ENCODE results near the gene HSPA1A. TPM values are rescaled to one million over a fixed set of nuclear protein-coding genes. Genes with fewer than 3 reads are reported as not detected.
A peak's percentile ranks its signal among the peaks of the same experiment; 100 is the strongest.

Gene HSPA1A
- total RNA-seq (2014; rRNA removed; shearing (Covaris generic)), result 37.6 and 43.8 TPM in 2 replicates

DNA sequence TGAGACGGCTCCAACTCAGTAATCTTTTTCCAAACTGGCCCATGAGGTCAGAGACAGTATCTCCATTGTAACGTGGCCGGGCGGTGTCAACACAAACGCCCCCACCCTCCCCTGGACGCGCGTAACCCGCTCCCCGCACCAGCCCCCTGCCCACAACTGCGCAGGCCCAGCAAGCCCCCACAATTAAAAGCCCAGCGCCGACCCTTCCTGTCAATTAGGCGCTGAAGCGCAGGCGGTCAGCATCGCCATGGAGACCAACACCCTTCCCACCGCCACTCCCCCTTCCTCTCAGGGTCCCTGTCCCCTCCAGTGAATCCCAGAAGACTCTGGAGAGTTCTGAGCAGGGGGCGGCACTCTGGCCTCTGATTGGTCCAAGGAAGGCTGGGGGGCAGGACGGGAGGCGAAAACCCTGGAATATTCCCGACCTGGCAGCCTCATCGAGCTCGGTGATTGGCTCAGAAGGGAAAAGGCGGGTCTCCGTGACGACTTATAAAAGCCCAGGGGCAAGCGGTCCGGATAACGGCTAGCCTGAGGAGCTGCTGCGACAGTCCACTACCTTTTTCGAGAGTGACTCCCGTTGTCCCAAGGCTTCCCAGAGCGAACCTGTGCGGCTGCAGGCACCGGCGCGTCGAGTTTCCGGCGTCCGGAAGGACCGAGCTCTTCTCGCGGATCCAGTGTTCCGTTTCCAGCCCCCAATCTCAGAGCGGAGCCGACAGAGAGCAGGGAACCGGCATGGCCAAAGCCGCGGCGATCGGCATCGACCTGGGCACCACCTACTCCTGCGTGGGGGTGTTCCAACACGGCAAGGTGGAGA lies at the start of gene HSPA1A, which contains the start of gene HSPA1L:
Gene HSPA1A (plus strand): TSS at position 519 of the 814 bp plus-strand sequence. CDS start 214 bp downstream, at position 733.
Gene HSPA1L (minus strand): TSS at position 259 of the 814 bp plus-strand sequence. CDS start 3,311 bp downstream, outside the sequence.

DNA sequence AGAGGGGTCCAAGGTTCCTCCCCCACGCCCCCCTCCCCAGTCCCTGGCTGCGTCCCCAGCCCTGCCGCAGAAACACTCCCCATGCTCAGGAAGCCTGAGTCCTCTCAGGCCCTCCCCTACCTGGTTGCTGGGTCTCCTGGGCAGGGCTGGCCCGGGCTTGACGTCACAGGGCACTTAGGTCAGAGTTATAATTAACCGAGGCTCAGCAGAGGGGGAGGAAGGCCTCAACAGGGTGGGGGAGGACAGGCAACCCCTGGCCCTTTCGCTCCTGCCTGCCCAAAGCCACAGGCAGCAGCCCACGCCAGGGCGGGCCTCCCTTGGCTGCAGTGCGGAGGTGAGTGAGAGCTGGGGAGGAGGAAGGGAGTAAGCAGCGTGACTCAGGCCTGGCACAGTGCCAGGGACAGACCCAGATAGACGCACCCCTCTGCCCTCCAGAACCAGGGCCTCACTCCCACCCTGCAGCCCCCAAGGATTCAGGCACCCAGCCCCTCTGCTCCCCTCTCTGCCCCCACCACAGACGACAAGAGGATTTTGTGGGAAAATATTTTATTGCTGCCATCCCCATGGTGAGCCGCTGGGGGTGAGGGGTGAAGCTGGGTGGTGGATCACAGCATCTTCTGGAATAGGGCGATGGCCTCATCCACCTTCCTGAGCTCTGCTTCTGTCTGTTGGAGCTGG lies 38.2 kb upstream of the HSPA1A start, which contains the start of gene VWA7:
Gene VWA7 (minus strand): TSS at position 340 of the 678 bp plus-strand sequence. CDS start 549 bp downstream, outside the sequence.

DNA sequence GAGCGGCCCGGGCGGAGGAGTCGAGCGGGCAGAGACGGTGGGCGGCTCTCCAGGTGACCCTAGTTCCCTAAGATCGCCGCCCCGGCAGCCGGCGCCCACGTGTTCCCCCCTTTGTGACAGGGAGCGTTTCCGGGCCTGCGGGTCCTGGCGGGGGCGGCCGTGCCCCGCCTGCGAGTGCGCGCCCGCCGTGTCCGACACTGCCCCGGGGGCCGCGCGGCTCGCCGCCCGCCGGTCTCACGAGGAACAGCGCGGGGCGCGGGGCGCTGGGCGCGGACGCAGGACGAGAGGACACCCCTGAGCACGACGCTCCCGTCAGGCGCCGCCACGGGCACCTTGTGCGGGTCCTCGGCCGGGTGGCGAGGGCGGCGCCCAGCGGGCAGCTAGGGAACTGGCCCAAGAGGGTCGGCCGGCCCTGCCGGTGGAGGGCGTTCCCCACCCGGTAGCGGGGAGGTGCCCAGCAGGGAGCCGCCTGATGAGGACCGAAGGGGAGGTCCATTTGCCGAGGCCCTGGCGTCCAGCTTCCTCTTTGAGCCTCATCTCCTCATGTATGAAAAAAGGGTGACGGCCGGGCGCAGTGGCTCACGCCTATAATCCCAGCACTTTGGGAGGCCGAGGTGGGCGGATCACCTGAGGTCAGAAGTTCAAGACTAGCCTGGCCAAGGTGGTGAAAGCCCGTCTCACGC lies 19.6 kb upstream of the HSPA1A start, which contains the start of gene VARS1:
Gene VARS1 (minus strand): TSS at position 137 of the 683 bp plus-strand sequence. CDS start 535 bp downstream, outside the sequence.

DNA sequence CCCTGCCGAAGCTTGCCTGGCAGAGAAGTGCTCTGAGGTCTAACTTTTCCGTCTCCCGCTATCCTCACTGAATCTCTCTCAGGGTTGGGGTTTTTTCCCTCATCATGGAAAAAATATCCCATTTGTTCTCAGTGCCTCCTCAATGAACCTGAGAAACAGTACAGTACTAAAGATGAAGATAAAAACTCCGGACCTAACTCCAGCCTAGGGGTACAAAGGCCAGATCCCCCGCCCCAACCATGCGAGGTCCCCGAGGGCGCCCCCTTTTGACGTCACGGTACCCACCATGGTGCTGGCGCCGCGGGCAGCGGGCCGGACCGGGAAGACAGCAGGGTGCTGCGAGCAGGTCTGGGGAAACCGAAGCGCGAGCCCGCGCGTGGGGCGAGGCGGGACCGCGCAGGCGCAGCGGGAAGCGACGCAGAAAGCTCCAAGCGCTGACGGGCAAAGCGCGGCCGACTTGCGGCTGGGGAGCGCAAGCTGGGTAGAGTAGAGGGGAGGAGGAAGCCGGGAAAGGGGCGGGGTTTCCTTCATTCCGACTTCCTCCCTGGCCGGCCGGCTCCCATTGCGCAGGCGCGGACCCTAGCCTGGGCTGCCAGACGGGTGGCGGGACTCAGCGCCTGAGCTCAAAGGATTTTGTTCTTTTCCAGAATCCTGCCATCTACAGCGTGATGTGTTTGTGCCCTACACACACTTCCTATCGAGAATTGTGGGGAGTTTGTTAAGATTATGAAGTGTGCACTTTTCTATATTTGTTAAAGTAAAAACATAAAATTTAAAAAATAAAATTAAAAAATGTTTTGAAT lies 8.7 kb upstream of the HSPA1A start, which contains the start of gene LSM2:
Gene LSM2 (minus strand): TSS at position 497 of the 803 bp plus-strand sequence. CDS start 209 bp downstream, at position 288.

DNA sequence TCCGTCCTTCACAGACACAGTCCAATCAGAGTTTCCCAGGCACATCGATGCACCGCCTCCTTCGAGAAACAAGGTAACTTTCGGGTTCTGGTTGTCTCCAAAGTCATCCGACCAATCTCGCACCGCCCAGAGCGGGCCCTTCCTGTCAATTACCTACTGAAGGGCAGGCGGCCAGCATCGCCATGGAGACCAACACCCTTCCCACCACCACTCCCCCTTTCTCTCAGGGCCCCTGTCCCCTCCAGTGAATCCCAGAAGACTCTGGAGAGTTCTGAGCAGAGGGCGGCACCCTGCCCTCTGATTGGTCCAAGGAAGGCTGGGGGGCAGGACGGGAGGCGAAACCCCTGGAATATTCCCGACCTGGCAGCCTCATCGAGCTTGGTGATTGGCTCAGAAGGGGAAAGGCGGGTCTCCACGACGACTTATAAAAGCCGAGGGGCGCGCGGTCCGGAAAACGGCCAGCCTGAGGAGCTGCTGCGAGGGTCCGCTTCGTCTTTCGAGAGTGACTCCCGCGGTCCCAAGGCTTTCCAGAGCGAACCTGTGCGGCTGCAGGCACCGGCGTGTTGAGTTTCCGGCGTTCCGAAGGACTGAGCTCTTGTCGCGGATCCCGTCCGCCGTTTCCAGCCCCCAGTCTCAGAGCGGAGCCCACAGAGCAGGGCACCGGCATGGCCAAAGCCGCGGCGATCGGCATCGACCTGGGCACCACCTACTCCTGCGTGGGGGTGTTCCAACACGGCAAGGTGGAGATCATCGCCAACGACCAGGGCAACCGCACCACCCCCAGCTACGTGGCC lies 12.1 kb downstream of the HSPA1A start, which contains the start of gene HSPA1B:
Gene HSPA1B (plus strand): TSS at position 453 of the 794 bp plus-strand sequence. CDS start 213 bp downstream, at position 666.

DNA sequence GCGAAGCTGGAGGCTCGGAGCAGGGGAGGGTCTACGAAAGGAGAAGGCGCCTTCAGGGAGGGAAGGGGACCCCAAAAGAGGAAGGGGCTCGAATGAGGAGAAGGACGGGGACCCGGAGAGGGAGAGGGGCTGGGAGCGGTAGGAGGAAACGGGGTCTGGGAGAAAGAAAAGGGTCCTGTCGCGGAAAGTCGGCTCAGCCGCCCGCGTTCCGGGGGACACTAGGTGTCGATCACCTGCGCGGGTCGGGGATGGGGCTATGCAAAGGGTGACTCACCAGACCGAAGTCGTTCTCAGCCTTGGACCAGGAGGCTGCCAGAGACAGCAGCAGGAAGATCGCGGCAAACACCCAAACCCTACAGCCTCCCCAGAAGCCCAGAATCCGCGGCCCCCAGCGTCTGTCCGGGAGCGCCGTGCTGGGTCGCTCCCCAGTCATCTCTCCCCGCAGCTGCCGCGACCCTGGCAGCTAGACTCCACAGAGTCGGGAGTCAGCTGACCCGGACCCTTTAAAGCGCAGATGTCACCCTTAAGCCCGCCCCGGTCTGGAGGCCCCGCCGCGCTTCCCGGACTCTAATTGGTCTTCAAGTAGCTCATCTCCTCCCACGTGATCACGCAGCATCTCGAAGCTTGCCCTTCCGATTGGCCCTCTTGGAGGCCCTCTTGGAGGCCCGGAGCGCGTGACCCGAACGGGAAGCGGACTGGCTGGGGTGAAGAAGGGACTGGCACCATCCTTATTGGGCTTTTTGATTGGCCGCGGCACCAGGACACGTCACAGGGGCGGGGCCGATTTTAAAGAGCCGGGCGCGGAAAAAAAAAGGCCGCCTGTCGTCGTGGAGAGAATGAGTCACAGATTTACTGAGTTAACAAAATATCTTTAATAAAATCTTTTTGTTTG lies 47.2 kb downstream of the HSPA1A start, which contains the start of gene NEU1:
Gene NEU1 (minus strand): TSS at position 478 of the 892 bp plus-strand sequence. CDS start 45 bp downstream, at position 433.

Small RNA genes lying within 50 kb of the gene (small RNA-seq; reads per million reads assigned to genes)
- gene RF00019, result not detected
- 41.5 reads per million, percentile 94 among the genes with 10 or more reads in this experiment for gene SNORD48
- not detected for gene SNORD52

Other genes starting within 250 kb of the HSPA1A start
- gene LTA, start 243.3 kb upstream of the HSPA1A start, total RNA-seq (2014; rRNA removed; shearing (Covaris generic)), result not detected in 2 replicates
- 0.19 TPM in 1 of 2 replicates, not detected in the other for gene TNF, start 240.0 kb upstream of the HSPA1A start, total RNA-seq (2014; rRNA removed; shearing (Covaris generic))
- not detected in 2 replicates for gene LTB, start 233.1 kb upstream of the HSPA1A start, total RNA-seq (2014; rRNA removed; shearing (Covaris generic))
- gene LST1, start 229.3 kb upstream of the HSPA1A start, total RNA-seq (2014; rRNA removed; shearing (Covaris generic)), result not detected in 2 replicates
- gene NCR3, start 222.5 kb upstream of the HSPA1A start, total RNA-seq (2014; rRNA removed; shearing (Covaris generic)), result not detected in 2 replicates
- not detected in 2 replicates for gene AIF1, start 200.3 kb upstream of the HSPA1A start, total RNA-seq (2014; rRNA removed; shearing (Covaris generic))
- 90.3 and 94.7 TPM in 2 replicates for gene PRRC2A, start 194.8 kb upstream of the HSPA1A start, total RNA-seq (2014; rRNA removed; shearing (Covaris generic))
- 209 and 229 TPM in 2 replicates for gene BAG6, start 162.9 kb upstream of the HSPA1A start, total RNA-seq (2014; rRNA removed; shearing (Covaris generic))
- gene APOM, start 159.6 kb upstream of the HSPA1A start, total RNA-seq (2014; rRNA removed; shearing (Covaris generic)), result 0.19 and 2.5 TPM in 2 replicates
- gene C6orf47, start 154.8 kb upstream of the HSPA1A start, total RNA-seq (2014; rRNA removed; shearing (Covaris generic)), result 17.9 and 18.9 TPM in 2 replicates
- gene GPANK1, start 150.5 kb upstream of the HSPA1A start, total RNA-seq (2014; rRNA removed; shearing (Covaris generic)), result 31.7 and 40.6 TPM in 2 replicates
- gene CSNK2B, start 149.5 kb upstream of the HSPA1A start, total RNA-seq (2014; rRNA removed; shearing (Covaris generic)), result 129 and 169 TPM in 2 replicates
- gene LY6G5B, start 145.6 kb upstream of the HSPA1A start, total RNA-seq (2014; rRNA removed; shearing (Covaris generic)), result 1.7 and 3.4 TPM in 2 replicates
- 0.94 TPM in 1 of 2 replicates, not detected in the other for gene LY6G5C, start 134.5 kb upstream of the HSPA1A start, total RNA-seq (2014; rRNA removed; shearing (Covaris generic))
- gene ABHD16A, start 112.2 kb upstream of the HSPA1A start, total RNA-seq (2014; rRNA removed; shearing (Covaris generic)), result 25.7 and 26.1 TPM in 2 replicates
- not detected in 2 replicates for gene LY6G6F, start 108.7 kb upstream of the HSPA1A start, total RNA-seq (2014; rRNA removed; shearing (Covaris generic))
- gene LY6G6D, start 100.2 kb upstream of the HSPA1A start, total RNA-seq (2014; rRNA removed; shearing (Covaris generic)), result not detected in 2 replicates
- not detected in 2 replicates for gene LY6G6C, start 93.8 kb upstream of the HSPA1A start, total RNA-seq (2014; rRNA removed; shearing (Covaris generic))
- gene MPIG6B, start 92.2 kb upstream of the HSPA1A start, total RNA-seq (2014; rRNA removed; shearing (Covaris generic)), result not detected in 2 replicates
- 25.3 and 28.6 TPM in 2 replicates for gene DDAH2, start 86.2 kb upstream of the HSPA1A start, total RNA-seq (2014; rRNA removed; shearing (Covaris generic))
- gene CLIC1, start 79.0 kb upstream of the HSPA1A start, total RNA-seq (2014; rRNA removed; shearing (Covaris generic)), result 484 and 511 TPM in 2 replicates
- 14.9 and 36.7 TPM in 2 replicates for gene MSH5, start 75.5 kb upstream of the HSPA1A start, total RNA-seq (2014; rRNA removed; shearing (Covaris generic))
- 13.0 and 13.2 TPM in 2 replicates for gene SAPCD1, start 52.9 kb upstream of the HSPA1A start, total RNA-seq (2014; rRNA removed; shearing (Covaris generic))
- gene VWA7, start 38.2 kb upstream of the HSPA1A start, total RNA-seq (2014; rRNA removed; shearing (Covaris generic)), result 0.34 TPM in 2 replicates
- gene VARS1, start 19.8 kb upstream of the HSPA1A start, total RNA-seq (2014; rRNA removed; shearing (Covaris generic)), result 57.3 and 58.7 TPM in 2 replicates
- 39.2 and 40.2 TPM in 2 replicates for gene LSM2, start 8.6 kb upstream of the HSPA1A start, total RNA-seq (2014; rRNA removed; shearing (Covaris generic))
- 0.11 and 0.50 TPM in 2 replicates for gene HSPA1L, start 260 bp upstream of the HSPA1A start, total RNA-seq (2014; rRNA removed; shearing (Covaris generic))
- gene HSPA1B, start 12.2 kb downstream of the HSPA1A start, total RNA-seq (2014; rRNA removed; shearing (Covaris generic)), result 32.0 and 46.5 TPM in 2 replicates
- 15.9 and 16.8 TPM in 2 replicates for gene NEU1, start 47.3 kb downstream of the HSPA1A start, total RNA-seq (2014; rRNA removed; shearing (Covaris generic))
- gene SLC44A4, start 63.5 kb downstream of the HSPA1A start, total RNA-seq (2014; rRNA removed; shearing (Covaris generic)), result 0.37 TPM in 1 of 2 replicates, not detected in the other
- 29.6 and 34.8 TPM in 2 replicates for gene EHMT2, start 82.2 kb downstream of the HSPA1A start, total RNA-seq (2014; rRNA removed; shearing (Covaris generic))
- 5.6 and 6.4 TPM in 2 replicates for gene ZBTB12, start 86.5 kb downstream of the HSPA1A start, total RNA-seq (2014; rRNA removed; shearing (Covaris generic))
- gene C2, start 112.2 kb downstream of the HSPA1A start, total RNA-seq (2014; rRNA removed; shearing (Covaris generic)), result 0.15 TPM in 1 of 2 replicates, not detected in the other
- gene CFB, start 130.6 kb downstream of the HSPA1A start, total RNA-seq (2014; rRNA removed; shearing (Covaris generic)), result 0.60 and 1.6 TPM in 2 replicates
- gene NELFE, start 143.4 kb downstream of the HSPA1A start, total RNA-seq (2014; rRNA removed; shearing (Covaris generic)), result 134 and 146 TPM in 2 replicates
- gene SKIC2, start 143.6 kb downstream of the HSPA1A start, total RNA-seq (2014; rRNA removed; shearing (Covaris generic)), result 63.1 and 63.8 TPM in 2 replicates
- 19.4 and 23.9 TPM in 2 replicates for gene DXO, start 156.6 kb downstream of the HSPA1A start, total RNA-seq (2014; rRNA removed; shearing (Covaris generic))
- gene C4A, start 166.5 kb downstream of the HSPA1A start, total RNA-seq (2014; rRNA removed; shearing (Covaris generic)), result 0.94 and 2.3 TPM in 2 replicates
- 1.8 and 2.1 TPM in 2 replicates for gene C4B, start 199.3 kb downstream of the HSPA1A start, total RNA-seq (2014; rRNA removed; shearing (Covaris generic))
- gene CYP21A2, start 222.9 kb downstream of the HSPA1A start, total RNA-seq (2014; rRNA removed; shearing (Covaris generic)), result not detected in 2 replicates

All from A375 (cell line).